NCI-H446 treated with DMSO at 0.1 percent for 48 hours (cell line): ENCODE data around the gene TRIM14.
"Not testable (repeated sequence)": the region's sequence is repeated elsewhere in the genome, so short reads cannot be mapped to it uniquely, and the experiment has no call there.

ENCODE experiments used
- DNase-seq: peaks from one replicate; lab custom pipeline; 2025; lab: John Stamatoyannopoulos, UW

The TRIM14 gene

DNA sequence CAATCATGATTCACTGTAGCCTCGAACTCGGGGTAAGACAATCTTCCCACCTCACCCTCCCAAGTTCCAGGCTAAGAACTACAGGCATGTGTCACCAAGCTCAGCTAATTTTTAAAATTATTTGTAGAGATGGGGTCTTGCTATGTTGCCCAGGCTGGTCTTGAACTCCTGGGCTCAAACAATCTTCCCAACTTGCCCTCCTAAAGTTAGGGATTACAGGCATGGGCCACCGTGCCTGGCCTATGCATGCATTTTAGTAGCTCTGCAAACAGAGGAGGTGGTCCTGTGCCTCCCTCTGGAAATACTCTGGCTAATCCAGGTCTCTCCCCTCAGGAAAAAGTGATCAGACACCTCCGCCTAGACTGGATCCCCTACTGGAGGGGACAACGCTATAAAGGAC, 21.5 kb upstream of the TRIM14 start:
- DNase-seq, result no peak

GRCh38 chr9:98136489-98136888, 17.5 kb upstream of the TRIM14 start:
- no peak for DNase-seq

DNA sequence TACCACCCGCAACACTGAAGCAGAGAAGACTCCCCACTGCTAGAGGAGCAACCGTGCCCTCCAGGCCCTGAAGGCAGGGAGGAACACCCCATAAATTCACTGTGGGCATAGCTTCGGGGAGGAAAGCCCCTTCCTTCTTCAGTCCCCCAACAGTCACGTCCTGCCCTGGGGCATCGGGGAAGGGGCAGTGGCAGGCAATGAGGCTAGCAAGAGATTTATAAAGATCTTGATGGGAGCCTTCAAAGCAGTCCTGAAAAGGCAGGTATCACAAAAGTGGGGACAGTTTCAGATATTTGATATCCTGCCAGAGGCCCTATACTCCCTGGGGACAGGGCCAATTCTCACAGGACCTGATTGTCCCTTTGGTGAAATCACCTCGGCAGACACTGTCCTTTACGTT, 16.9 kb upstream of the TRIM14 start:
- no peak for DNase-seq

DNA sequence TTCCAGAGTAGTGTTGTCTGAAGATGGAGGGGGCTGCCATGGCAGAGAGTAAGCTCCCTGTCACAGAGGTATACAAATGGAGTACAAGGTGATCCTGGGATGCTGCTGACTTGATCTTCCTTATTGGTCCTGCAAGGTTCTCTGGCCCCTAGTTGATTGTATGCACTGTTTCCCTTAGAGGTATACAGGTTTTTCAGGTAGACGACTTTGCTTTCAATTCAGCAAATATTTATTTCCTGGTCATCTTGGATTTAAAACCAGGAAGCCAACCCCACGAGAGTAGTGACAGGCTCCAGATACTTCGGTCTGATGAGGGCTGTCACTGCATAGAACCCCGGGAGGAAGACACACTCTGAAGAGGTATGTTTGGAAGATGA, 16.5 kb upstream of the TRIM14 start:
- no peak for DNase-seq

GRCh38 chr9:98134702-98135557, 15.9 kb upstream of the TRIM14 start:
- no peak for DNase-seq

GRCh38 chr9:98132806-98133631, 14.0 kb upstream of the TRIM14 start:
- DNase-seq, result no peak

DNA sequence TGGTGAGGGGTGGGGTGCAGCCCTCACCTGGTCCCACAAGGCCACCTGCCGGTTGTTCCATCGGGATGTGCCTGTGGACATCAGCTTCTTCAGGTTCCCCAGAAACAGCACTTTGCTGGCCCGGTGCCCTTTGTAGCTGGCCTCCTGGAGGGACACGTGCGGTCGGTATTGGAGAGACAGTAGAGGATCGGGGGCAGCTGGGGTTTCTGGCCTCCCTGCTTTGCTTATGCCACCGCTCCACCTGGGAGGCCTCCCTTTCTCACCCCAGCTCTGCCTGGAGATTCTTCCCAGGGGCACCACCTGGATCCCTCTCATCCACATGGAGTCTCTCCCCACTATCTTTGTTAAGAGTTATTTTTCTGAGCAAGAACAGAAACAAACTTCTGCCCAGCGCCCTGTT, 13.1 kb upstream of the TRIM14 start:
- no peak for DNase-seq

- no peak for DNase-seq
These were observed 11.7 kb upstream of the TRIM14 start for GRCh38 chr9:98130576-98131228.

DNA sequence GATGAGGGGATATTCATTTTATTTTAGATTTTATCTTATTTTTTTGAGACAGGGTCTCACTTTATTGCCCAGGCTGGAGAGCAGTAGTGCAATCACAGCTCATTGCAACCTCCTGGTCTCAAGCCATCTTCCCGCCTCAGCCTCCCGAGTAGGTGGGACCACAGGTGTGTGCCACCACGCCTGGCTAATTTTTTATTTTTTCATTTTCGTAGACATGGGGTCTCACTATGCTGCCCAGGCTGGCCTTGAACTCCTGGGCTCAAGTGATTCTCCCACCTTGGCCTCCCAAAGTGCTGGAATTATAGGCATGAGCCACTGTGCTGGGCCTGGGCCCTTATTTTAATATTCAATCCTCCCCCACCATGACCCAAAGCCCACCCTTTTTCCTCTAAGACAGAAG, 11.0 kb upstream of the TRIM14 start:
- not testable (repeated sequence) for DNase-seq

GRCh38 chr9:98129451-98129881, 10.4 kb upstream of the TRIM14 start:
- no peak for DNase-seq

- no peak for DNase-seq
These were observed 9.3 kb upstream of the TRIM14 start for GRCh38 chr9:98128316-98128715.

GRCh38 chr9:98127226-98127625, 8.2 kb upstream of the TRIM14 start:
- DNase-seq, result no peak

GRCh38 chr9:98124637-98125426, 5.8 kb upstream of the TRIM14 start:
- no peak for DNase-seq

DNA sequence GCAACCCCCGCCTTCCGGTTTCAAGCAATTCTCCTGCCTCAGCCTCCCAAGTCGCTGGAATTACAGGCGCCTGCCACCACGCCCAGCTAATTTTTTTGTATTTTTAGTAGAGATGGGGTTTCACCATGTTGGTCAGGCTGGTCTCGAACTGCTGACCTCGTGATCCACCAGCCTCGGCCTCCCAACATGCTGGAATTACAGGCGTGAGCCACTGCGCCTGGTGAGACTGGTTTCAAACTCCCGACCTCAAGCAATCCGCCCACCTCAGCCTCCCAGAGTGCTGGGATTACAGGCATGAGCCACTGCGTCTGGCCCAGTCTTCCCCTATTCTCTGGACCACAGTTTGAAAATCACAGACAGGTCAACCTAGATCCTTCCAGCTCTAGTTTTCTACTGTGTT, 5.1 kb upstream of the TRIM14 start:
- DNase-seq, result not testable (repeated sequence)

DNA sequence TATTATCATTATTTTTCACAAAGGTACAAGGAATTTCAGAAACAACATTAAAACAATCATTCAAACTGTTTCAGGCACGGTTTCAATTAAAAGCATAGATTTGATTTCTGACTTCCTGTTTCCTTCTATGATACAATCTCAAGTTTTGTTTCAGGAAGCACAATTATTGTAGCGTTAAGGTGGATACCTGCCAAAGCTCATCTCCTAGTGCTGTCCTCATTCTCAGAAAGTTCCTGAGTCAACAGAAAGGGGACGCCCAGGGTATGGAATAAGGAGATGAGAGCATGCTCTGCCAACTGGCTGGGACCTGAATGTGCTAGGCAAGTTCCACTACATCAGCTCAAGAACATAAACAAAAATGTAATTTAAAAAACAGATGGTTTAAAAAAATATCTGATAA, 2.0 kb upstream of the TRIM14 start:
- DNase-seq, result no peak

DNA sequence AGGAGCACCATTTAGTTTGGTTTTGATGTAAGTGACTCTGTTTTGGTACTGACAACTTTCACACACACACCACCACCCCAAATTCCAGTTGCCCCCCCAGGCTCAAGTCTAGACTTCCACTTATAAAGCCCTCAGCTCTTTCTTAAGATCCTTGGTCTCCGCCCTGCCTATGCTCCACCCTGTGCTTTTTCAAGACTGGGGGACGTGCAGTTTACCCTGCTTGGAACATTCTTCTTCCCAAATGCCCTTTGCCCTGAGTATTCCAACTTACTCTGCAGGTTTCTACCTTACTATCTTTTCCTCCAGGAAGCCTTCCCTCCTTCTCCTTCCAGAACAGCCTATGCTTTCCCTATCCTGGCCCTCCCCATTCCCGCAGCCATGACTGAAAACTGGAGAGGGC, 1.5 kb upstream of the TRIM14 start:
- DNase-seq, result no peak

DNA sequence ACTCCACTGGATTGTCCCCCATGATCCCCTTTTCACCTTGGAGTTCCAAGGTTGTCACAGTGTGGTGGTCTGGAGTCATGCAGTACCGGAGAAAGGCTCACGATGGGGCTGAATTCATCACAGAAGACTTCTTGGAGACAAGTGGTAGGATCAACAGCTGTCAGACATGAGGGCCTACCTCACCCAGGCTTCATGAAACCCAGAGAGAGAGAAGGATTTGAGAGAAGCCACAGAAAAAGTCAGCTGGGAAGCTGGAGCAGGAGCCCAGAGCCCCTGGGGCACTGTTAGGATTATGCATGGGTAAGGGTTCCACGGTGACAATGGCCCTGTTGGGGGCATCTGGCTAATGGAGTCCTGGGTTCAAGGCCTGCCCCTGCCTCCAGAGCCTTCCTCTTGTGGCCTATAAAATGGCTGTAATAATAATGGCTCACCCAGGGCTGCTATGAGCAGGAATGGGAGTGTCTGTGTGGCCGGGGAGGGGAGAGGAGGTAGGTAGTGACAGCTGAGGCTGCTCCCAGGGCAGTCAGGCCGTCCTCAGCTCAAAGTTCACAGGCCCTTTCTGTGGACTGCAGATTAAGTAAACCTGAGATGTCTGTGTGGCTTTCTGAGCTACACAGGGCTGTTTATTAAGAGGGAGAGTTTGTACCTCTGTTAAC, 910 bp downstream of the TRIM14 start:
- DNase-seq, result no peak

- DNase-seq, result not testable (repeated sequence)
These were observed 1.9 kb downstream of the TRIM14 start for GRCh38 chr9:98117097-98117496.

DNA sequence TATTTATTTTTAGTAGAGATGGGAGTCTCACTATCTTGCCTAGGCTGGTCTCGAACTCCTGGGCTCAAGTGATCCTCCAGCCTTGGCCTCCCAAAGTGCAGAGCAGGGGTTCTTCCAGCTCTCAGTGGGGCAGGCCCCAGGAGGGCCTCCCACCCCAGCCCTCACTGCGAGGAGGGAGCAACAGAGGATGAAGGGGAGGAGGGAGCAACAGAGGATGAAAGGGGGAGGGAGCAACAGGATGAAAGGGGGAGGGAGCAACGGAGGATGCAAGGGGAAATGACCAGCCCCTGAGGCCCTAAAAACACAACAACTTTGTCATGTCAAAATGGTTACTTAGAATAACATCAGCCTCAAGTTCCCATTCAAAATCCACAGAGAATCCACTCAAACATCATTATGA, 10.0 kb downstream of the TRIM14 start:
- DNase-seq, result no peak

GRCh38 chr9:98108531-98109031, 10.4 kb downstream of the TRIM14 start:
- no peak for DNase-seq

GRCh38 chr9:98107926-98108325, 11.1 kb downstream of the TRIM14 start:
- DNase-seq, result no peak
